Measurements from ENCODE around the gene KRTAP13-2.

The KRTAP13-2 gene

DNA sequence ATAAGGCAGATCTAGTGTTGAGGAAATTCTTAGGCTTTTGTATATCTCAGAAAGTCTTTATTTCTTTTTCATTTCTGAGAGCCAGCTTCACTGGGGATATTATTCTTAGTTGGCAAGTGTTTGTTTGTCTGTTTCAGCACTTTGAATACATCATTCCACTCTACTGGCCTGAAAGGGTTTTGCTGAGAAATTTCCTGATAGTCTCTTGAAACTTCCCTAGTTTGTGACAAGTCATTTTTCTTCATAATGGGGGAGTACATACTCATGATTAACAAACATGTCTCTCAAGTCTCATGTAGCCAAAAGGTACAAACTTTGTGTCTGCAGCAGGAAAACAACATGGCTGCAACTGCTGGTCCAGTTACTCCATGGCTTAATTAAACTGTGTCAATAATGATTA is 45.7 kb downstream of the KRTAP13-2 start:
- DNase-seq (ENCODE audit: low read depth), result no peak

Measured in T follicular helper cell (primary cell).